ENCODE results near the gene ALDOC.

DNA sequence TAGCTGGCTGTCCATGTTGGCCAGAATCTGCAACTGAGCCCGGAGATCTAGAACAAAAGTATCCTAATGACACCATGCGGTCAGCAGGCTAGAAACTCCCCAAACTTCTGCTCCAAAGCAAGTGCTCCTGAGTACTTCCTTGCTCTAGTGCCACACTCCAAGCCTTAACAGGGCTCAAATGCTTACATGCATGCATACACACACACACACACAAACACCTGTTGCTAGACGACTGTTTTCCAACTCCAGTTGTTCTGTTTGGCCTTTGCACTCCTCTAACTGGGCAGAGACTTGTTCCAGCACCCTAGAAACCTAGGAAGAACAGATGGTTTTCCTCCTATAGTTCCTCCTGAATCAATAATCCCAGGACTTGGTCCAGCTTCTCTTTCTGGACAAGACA is 7.7 kb upstream of the ALDOC start:
- TF ChIP-seq ZNF274 (IDR thresholded peaks at IDR 0.05; ENCODE audit: low read depth, low read length), result no peak
- TF ChIP-seq YY1 (IDR thresholded peaks at IDR 0.05; ENCODE audit: insufficient read depth, insufficient read length), result no peak
- TF ChIP-seq SUZ12 (IDR thresholded peaks at IDR 0.05; ENCODE audit: extremely low read depth, insufficient read depth, insufficient read length), result no peak
